ENCODE results near the gene GARRE1.

DNA sequence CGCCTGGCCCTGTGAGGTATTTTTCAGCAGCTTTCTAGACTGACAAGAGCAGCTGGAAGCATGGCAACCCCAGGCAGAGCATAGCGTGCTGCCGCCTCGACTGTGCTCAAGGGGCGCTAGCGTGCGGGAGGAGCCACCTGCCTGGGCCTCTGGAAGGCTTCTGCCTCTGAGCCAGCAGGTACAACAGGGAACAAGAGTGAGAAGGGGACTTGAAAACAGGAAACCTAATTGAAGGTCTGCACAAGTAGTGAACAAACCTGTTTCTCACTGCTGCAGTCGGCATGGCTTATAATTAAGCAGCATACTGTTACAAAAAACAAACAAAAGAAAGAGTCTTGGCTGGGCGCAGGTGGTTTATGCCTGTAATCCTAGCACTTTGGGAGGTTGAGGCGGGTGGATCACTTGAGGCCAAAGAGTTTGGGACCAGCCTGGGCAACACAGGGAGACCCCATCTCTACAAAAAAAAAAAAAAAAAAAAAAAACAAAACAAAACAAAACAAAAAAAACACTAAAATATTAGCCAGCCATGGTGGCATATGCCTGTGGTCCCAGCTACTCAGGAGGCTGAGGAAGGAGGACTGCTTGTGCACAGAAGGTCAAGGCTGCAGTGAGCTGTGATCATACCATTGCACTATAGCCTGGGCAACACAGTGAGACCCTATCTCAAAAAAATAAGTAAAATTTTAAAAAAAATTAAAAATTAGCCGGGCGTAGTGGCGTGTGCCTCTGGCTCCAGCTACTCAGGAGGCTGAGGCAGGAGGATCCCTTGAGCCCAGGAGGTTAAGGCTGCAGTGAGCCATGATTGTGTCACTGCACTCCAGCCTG lies 12.6 kb upstream of the GARRE1 start:
- TF ChIP-seq, protein P1, sequence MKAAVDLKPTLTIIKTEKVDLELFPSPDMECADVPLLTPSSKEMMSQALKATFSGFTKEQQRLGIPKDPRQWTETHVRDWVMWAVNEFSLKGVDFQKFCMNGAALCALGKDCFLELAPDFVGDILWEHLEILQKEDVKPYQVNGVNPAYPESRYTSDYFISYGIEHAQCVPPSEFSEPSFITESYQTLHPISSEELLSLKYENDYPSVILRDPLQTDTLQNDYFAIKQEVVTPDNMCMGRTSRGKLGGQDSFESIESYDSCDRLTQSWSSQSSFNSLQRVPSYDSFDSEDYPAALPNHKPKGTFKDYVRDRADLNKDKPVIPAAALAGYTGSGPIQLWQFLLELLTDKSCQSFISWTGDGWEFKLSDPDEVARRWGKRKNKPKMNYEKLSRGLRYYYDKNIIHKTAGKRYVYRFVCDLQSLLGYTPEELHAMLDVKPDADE (IDR thresholded peaks at IDR 0.05), result no peak
- TF ChIP-seq, protein P2, sequence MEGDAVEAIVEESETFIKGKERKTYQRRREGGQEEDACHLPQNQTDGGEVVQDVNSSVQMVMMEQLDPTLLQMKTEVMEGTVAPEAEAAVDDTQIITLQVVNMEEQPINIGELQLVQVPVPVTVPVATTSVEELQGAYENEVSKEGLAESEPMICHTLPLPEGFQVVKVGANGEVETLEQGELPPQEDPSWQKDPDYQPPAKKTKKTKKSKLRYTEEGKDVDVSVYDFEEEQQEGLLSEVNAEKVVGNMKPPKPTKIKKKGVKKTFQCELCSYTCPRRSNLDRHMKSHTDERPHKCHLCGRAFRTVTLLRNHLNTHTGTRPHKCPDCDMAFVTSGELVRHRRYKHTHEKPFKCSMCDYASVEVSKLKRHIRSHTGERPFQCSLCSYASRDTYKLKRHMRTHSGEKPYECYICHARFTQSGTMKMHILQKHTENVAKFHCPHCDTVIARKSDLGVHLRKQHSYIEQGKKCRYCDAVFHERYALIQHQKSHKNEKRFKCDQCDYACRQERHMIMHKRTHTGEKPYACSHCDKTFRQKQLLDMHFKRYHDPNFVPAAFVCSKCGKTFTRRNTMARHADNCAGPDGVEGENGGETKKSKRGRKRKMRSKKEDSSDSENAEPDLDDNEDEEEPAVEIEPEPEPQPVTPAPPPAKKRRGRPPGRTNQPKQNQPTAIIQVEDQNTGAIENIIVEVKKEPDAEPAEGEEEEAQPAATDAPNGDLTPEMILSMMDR (conservative IDR thresholded peaks at IDR 0.05; ENCODE audit: low read depth in 2 of 2), result peak; percentile 80 to 82
- TF ChIP-seq CREB1 (CRISPR knock-in tag; IDR thresholded peaks at IDR 0.05; ENCODE audit: low read depth) (no peak), STAT1 (IDR thresholded peaks at IDR 0.05; ENCODE audit: unreplicated experiment) (no peak), JUNB (IDR thresholded peaks at IDR 0.05; ENCODE audit: unreplicated experiment) (no peak), EZH2phosphoT487 (IDR thresholded peaks at IDR 0.05; ENCODE audit: unreplicated experiment) (no peak), POLR2AphosphoS5 (IDR thresholded peaks at IDR 0.05; ENCODE audit: low read depth) (no peak), EZH2 (IDR thresholded peaks at IDR 0.05; ENCODE audit: low read depth, unreplicated experiment) (no peak)
- TF ChIP-seq, protein P3, sequence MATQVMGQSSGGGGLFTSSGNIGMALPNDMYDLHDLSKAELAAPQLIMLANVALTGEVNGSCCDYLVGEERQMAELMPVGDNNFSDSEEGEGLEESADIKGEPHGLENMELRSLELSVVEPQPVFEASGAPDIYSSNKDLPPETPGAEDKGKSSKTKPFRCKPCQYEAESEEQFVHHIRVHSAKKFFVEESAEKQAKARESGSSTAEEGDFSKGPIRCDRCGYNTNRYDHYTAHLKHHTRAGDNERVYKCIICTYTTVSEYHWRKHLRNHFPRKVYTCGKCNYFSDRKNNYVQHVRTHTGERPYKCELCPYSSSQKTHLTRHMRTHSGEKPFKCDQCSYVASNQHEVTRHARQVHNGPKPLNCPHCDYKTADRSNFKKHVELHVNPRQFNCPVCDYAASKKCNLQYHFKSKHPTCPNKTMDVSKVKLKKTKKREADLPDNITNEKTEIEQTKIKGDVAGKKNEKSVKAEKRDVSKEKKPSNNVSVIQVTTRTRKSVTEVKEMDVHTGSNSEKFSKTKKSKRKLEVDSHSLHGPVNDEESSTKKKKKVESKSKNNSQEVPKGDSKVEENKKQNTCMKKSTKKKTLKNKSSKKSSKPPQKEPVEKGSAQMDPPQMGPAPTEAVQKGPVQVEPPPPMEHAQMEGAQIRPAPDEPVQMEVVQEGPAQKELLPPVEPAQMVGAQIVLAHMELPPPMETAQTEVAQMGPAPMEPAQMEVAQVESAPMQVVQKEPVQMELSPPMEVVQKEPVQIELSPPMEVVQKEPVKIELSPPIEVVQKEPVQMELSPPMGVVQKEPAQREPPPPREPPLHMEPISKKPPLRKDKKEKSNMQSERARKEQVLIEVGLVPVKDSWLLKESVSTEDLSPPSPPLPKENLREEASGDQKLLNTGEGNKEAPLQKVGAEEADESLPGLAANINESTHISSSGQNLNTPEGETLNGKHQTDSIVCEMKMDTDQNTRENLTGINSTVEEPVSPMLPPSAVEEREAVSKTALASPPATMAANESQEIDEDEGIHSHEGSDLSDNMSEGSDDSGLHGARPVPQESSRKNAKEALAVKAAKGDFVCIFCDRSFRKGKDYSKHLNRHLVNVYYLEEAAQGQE (IDR thresholded peaks at IDR 0.05; ENCODE audit: unreplicated experiment), result no peak

Data from GM23338 (cell line).